ENCODE results near the gene ICA1L.

Gene ICA1L

GRCh38 chr2:202726070-202726469 lies 145.5 kb downstream of the ICA1L start:
- no peak for TF ChIP-seq CTCF (IDR thresholded peaks at IDR 0.05; ENCODE audit: insufficient read depth, low read depth, low read length, missing control alignments)
- H3K4me3 ChIP-seq (ENCODE audit: low read depth, low read length): no peak overlapping the region
- DNase-seq (ENCODE audit: low read depth): no peak

- no peak overlapping the region for H3K4me3 ChIP-seq (ENCODE audit: low read depth, low read length)
- DNase-seq (ENCODE audit: low read depth): no peak
- no peak for TF ChIP-seq CTCF (IDR thresholded peaks at IDR 0.05; ENCODE audit: insufficient read depth, low read depth, low read length, missing control alignments)
Measured at GRCh38 chr2:202723746-202724145, 147.8 kb downstream of the ICA1L start.

All from GM12865 (cell line).